Raji (cell line): ENCODE measurements around the gene CLSTN2.

Source experiments
- POLR2A ChIP-seq: IDR thresholded peaks from 2 replicates; pipeline ENCODE4 v1.6.1; 2011; ENCODE audit warnings: low read depth, low read length, control low read depth; ENCODE audit not compliant: insufficient read depth

CLSTN2 gene

GRCh38 chr3:140447136-140447535 is 512.2 kb downstream of the CLSTN2 start:
- TF ChIP-seq POLR2A: no peak

- no peak for TF ChIP-seq POLR2A
Measured at GRCh38 chr3:140448001-140448400, 513.0 kb downstream of the CLSTN2 start.

GRCh38 chr3:140449413-140450256 is 514.6 kb downstream of the CLSTN2 start:
- no peak for TF ChIP-seq POLR2A

- no peak for TF ChIP-seq POLR2A
Measured at GRCh38 chr3:140453750-140454149, 518.8 kb downstream of the CLSTN2 start.

GRCh38 chr3:140455521-140456214 is 520.7 kb downstream of the CLSTN2 start:
- TF ChIP-seq POLR2A: no peak

GRCh38 chr3:140456974-140457373 is 522.0 kb downstream of the CLSTN2 start:
- TF ChIP-seq POLR2A: no peak

GRCh38 chr3:140459462-140459861 is 524.5 kb downstream of the CLSTN2 start:
- TF ChIP-seq POLR2A: no peak

- no peak for TF ChIP-seq POLR2A
Measured at GRCh38 chr3:140461250-140461649, 526.3 kb downstream of the CLSTN2 start.

- no peak for TF ChIP-seq POLR2A
Measured at GRCh38 chr3:140463355-140463754, 528.4 kb downstream of the CLSTN2 start.

- no peak for TF ChIP-seq POLR2A
Measured at GRCh38 chr3:140465988-140466387, 531.0 kb downstream of the CLSTN2 start.

- no peak for TF ChIP-seq POLR2A
Measured at GRCh38 chr3:140466535-140466934, 531.5 kb downstream of the CLSTN2 start.

- TF ChIP-seq POLR2A: no peak
Measured at GRCh38 chr3:140467104-140467577, 532.2 kb downstream of the CLSTN2 start.

- TF ChIP-seq POLR2A: no peak
Measured at GRCh38 chr3:140467796-140468315, 532.9 kb downstream of the CLSTN2 start.

GRCh38 chr3:140468407-140468806 is 533.4 kb downstream of the CLSTN2 start:
- TF ChIP-seq POLR2A: no peak

GRCh38 chr3:140469491-140469890 is 534.5 kb downstream of the CLSTN2 start:
- TF ChIP-seq POLR2A: no peak

- no peak for TF ChIP-seq POLR2A
Measured at GRCh38 chr3:140470211-140470610, 535.2 kb downstream of the CLSTN2 start.

GRCh38 chr3:140470962-140471361 is 536.0 kb downstream of the CLSTN2 start:
- TF ChIP-seq POLR2A: no peak
